ENCODE results near the gene NKD1. TPM values are rescaled to one million over a fixed set of nuclear protein-coding genes. Genes with fewer than 3 reads are reported as not detected.

NKD1 gene
- total and polyA plus RNA-seq, 5 experiments from 2014 or later, result 0.07 to 5.9 (median 1.4) TPM

- POLR2A ChIA-PET, result no interaction called here
- DNase-seq, result no peak
- Mint-ChIP-seq H3K9me3 (no peaks in the 10 kb centered on the region), H3K36me3 (no peaks in the 10 kb centered on the region), H3K4me3 (no peak overlapping the region), H3K27me3 (peaks cover 0 to 16% (median 4%) of the 10 kb centered on the region in 5 donors), H3K4me1 (peaks cover 26 to 38% (median 34%) of the 10 kb centered on the region in 4 donors), H3K27ac (no peak overlapping the region)
- no peak for ATAC-seq
Observed at GRCh38 chr16:50690177-50690576, 142.0 kb downstream of the NKD1 start.

GRCh38 chr16:50692644-50692998 lies 144.4 kb downstream of the NKD1 start:
- H3K4me3 Mint-ChIP-seq, result peak overlapping the region; percentile 46 to 75 (median 64)
- DNase-seq, result no peak
- no peaks in the 10 kb centered on the region for H3K9me3 Mint-ChIP-seq
- no peaks in the 10 kb centered on the region for H3K36me3 Mint-ChIP-seq
- H3K27ac Mint-ChIP-seq, result peak overlapping the region in 4 of 10 donors; percentile 27 to 81 (median 67)
- peaks cover 34 to 46% (median 42%) of the 10 kb centered on the region in 4 donors for H3K4me1 Mint-ChIP-seq
- no peak for ATAC-seq
- POLR2A ChIA-PET, result no interaction called here
- H3K27me3 Mint-ChIP-seq, result peaks cover 0 to 20% (median 4%) of the 10 kb centered on the region in 5 donors

GRCh38 chr16:50692999-50693781 lies 145.0 kb downstream of the NKD1 start, which contains the start of gene NOD2:
Gene NOD2 (plus strand): TSS chr16:50693606. CDS start chr16:50699496, 5,890 bp downstream.
- Mint-ChIP-seq H3K9me3 (no peaks in the 10 kb centered on the region), H3K27me3 (peaks cover 0 to 20% (median 4%) of the 10 kb centered on the region in 5 donors), H3K36me3 (no peaks in the 10 kb centered on the region), H3K4me1 (peaks cover 38 to 52% (median 48%) of the 10 kb centered on the region in 4 donors), H3K4me3 (peak within 1 kb of the TSS; percentile 56 to 79 (median 71)), H3K27ac (peak within 1 kb of the TSS in 9 of 10 donors; percentile 35 to 81 (median 70))
- POLR2A ChIA-PET, result no interaction called here
- peak; percentile 71 to 85 for ATAC-seq
- peak in 3 of 10 donors; percentile 19 to 48 (median 20) for DNase-seq

GRCh38 chr16:50694206-50694605 lies 146.0 kb downstream of the NKD1 start:
- ATAC-seq, result no peak
- peak overlapping the region; percentile 54 to 79 (median 68) for H3K4me3 Mint-ChIP-seq
- DNase-seq, result no peak
- no peaks in the 10 kb centered on the region for H3K36me3 Mint-ChIP-seq
- peak overlapping the region in 7 of 10 donors; percentile 35 to 76 (median 60) for H3K27ac Mint-ChIP-seq
- H3K4me1 Mint-ChIP-seq, result peaks cover 38 to 62% (median 51%) of the 10 kb centered on the region in 4 donors
- POLR2A ChIA-PET, result interaction anchor here (1.1 kb wide), 1 partner anchor 9 kb away, joined by 5 read pairs; no protein-coding TSS in a partner anchor
- no peaks in the 10 kb centered on the region for H3K9me3 Mint-ChIP-seq
- peaks cover 0 to 20% (median 4%) of the 10 kb centered on the region in 5 donors for H3K27me3 Mint-ChIP-seq

- POLR2A ChIA-PET, result interaction anchor here (1.1 to 1.3 kb wide), 3 partner anchors 9 to 29 kb away, joined by 3 to 5 read pairs (median 3); no protein-coding TSS in a partner anchor
- H3K4me1 Mint-ChIP-seq, result peaks cover 39 to 73% (median 57%) of the 10 kb centered on the region in 4 donors
- peak overlapping the region in 7 of 10 donors; percentile 10 to 85 (median 50) for H3K27ac Mint-ChIP-seq
- no peaks in the 10 kb centered on the region for H3K36me3 Mint-ChIP-seq
- no peaks in the 10 kb centered on the region for H3K9me3 Mint-ChIP-seq
- H3K4me3 Mint-ChIP-seq, result peak overlapping the region in 2 of 10 donors; percentile 26 to 43
- peaks cover 0 to 20% (median 4%) of the 10 kb centered on the region in 5 donors for H3K27me3 Mint-ChIP-seq
- DNase-seq, result no peak
- ATAC-seq, result no peak
Observed at GRCh38 chr16:50695017-50696000, 147.1 kb downstream of the NKD1 start.

- ATAC-seq, result no peak
- Mint-ChIP-seq H3K4me3 (peak overlapping the region in 8 of 10 donors; percentile 17 to 54 (median 40)), H3K4me1 (peaks cover 39 to 75% (median 57%) of the 10 kb centered on the region in 4 donors), H3K36me3 (no peaks in the 10 kb centered on the region), H3K27me3 (peaks cover 0 to 20% (median 4%) of the 10 kb centered on the region in 5 donors), H3K9me3 (no peaks in the 10 kb centered on the region), H3K27ac (peak overlapping the region in 7 of 10 donors; percentile 13 to 92 (median 54))
- POLR2A ChIA-PET, result interaction anchor here (1.1 to 1.3 kb wide), 2 partner anchors 10 to 29 kb away, joined by 3 read pairs; no protein-coding TSS in a partner anchor
- DNase-seq, result no peak
Observed at GRCh38 chr16:50696126-50696525, 147.9 kb downstream of the NKD1 start.

GRCh38 chr16:50696575-50697420 lies 148.6 kb downstream of the NKD1 start:
- ATAC-seq (peak in 1 of 2 donors; percentile 24), DNase-seq (peak in 1 of 10 donors; percentile 23)
- Mint-ChIP-seq H3K36me3 (no peaks in the 10 kb centered on the region), H3K9me3 (no peaks in the 10 kb centered on the region), H3K4me1 (peaks cover 39 to 75% (median 57%) of the 10 kb centered on the region in 4 donors), H3K27me3 (peaks cover 0 to 20% (median 4%) of the 10 kb centered on the region in 5 donors), H3K4me3 (peak overlapping the region in 8 of 10 donors; percentile 17 to 54 (median 40)), H3K27ac (peak overlapping the region in 8 of 10 donors; percentile 13 to 92 (median 51))
- POLR2A ChIA-PET, result interaction anchor here (1.1 kb wide), 1 partner anchor 11 kb away, joined by 3 read pairs; no protein-coding TSS in a partner anchor

GRCh38 chr16:50697421-50697715 lies 149.2 kb downstream of the NKD1 start:
- peaks cover 0 to 20% (median 4%) of the 10 kb centered on the region in 5 donors for H3K27me3 Mint-ChIP-seq
- ATAC-seq, result no peak
- peak overlapping the region in 6 of 10 donors; percentile 49 to 92 (median 84) for H3K27ac Mint-ChIP-seq
- no peaks in the 10 kb centered on the region for H3K36me3 Mint-ChIP-seq
- H3K9me3 Mint-ChIP-seq, result no peaks in the 10 kb centered on the region
- POLR2A ChIA-PET, result no interaction called here
- peak overlapping the region in 8 of 10 donors; percentile 47 to 91 (median 82) for H3K4me3 Mint-ChIP-seq
- peaks cover 36 to 75% (median 55%) of the 10 kb centered on the region in 4 donors for H3K4me1 Mint-ChIP-seq
- DNase-seq, result no peak

GRCh38 chr16:50697881-50698767 lies 149.9 kb downstream of the NKD1 start:
- peaks cover 0 to 20% (median 4%) of the 10 kb centered on the region in 5 donors for H3K27me3 Mint-ChIP-seq
- H3K9me3 Mint-ChIP-seq, result no peaks in the 10 kb centered on the region
- peak overlapping the region in 9 of 10 donors; percentile 52 to 92 (median 82) for H3K27ac Mint-ChIP-seq
- POLR2A ChIA-PET, result no interaction called here
- no peaks in the 10 kb centered on the region for H3K36me3 Mint-ChIP-seq
- ATAC-seq, result peak; percentile 25 to 45
- DNase-seq, result peak in 1 of 10 donors; percentile 25
- peaks cover 29 to 79% (median 47%) of the 10 kb centered on the region in 4 donors for H3K4me1 Mint-ChIP-seq
- H3K4me3 Mint-ChIP-seq, result peak overlapping the region; percentile 47 to 91 (median 82)

All from naive thymus-derived CD8-positive, alpha-beta T cell (primary cell).